WTC11 (cell line): ENCODE data around the gene DRC3.

Experiments used
- CTCF ChIP-seq: fragments of 200-600 bp; IDR thresholded peaks from 2 replicates; pipeline ENCODE4 v1.8.0; 2022; ENCODE audit warnings: antibody characterized with exemption
- E2F5 ChIP-seq: sonication (generic); formaldehyde crosslinking; IDR thresholded peaks from 2 replicates; pipeline ENCODE4 v1.8.1; 2022; ENCODE audit warnings: mild to moderate bottlenecking, moderate library complexity, missing genetic modification reagents
- FOXP4 ChIP-seq: sonication (generic); formaldehyde crosslinking; IDR thresholded peaks from 2 replicates; pipeline ENCODE4 v1.8.0; 2022; ENCODE audit warnings: mild to moderate bottlenecking, missing genetic modification reagents
- GABPB1 ChIP-seq: sonication (generic); formaldehyde crosslinking; IDR thresholded peaks from 2 replicates; pipeline ENCODE4 v1.8.1; 2023; ENCODE audit warnings: mild to moderate bottlenecking, missing genetic modification reagents
- NFATC4 ChIP-seq: fragments of 250-450 bp; sonication (Bioruptor Pico); IDR thresholded peaks from 2 replicates; pipeline ENCODE4 v1.9.0; 2021; ENCODE audit warnings: mild to moderate bottlenecking
- NR1H2 ChIP-seq: sonication (generic); formaldehyde crosslinking; IDR thresholded peaks from 2 replicates; pipeline ENCODE4 v1.9.0; 2021; ENCODE audit warnings: mild to moderate bottlenecking, moderate library complexity, missing genetic modification reagents
- PREB ChIP-seq: sonication (generic); formaldehyde crosslinking; IDR thresholded peaks from 2 replicates; pipeline ENCODE4 v1.8.1; 2022; ENCODE audit warnings: mild to moderate bottlenecking, missing genetic modification reagents, moderate library complexity, borderline replicate concordance
- RELA ChIP-seq: sonication (generic); formaldehyde crosslinking; IDR thresholded peaks from 2 replicates; pipeline ENCODE4 v1.8.1; 2022; ENCODE audit warnings: missing genetic modification reagents, mild to moderate bottlenecking, borderline replicate concordance
- ZNF423 ChIP-seq: fragments of 250-450 bp; sonication (Bioruptor Pico); IDR thresholded peaks from 2 replicates; pipeline ENCODE4 v2.1.2; 2022; ENCODE audit warnings: mild to moderate bottlenecking, moderate library complexity

- no peak for TF ChIP-seq CTCF
- TF ChIP-seq RELA (CRISPR knock-in tag), result no peak
- TF ChIP-seq FOXP4, result no peak
- no peak for TF ChIP-seq NFATC4
- no peak for TF ChIP-seq GABPB1 (CRISPR knock-in tag)
- TF ChIP-seq NR1H2 (CRISPR knock-in tag), result no peak
- no peak for TF ChIP-seq E2F5
- TF ChIP-seq ZNF423, result no peak
- TF ChIP-seq PREB (CRISPR knock-in tag), result no peak
These were observed 26.8 kb downstream of the DRC3 start for GRCh38 chr17:17999364-18000029.
